Measurements from ENCODE around the gene RCBTB2. TPM values are rescaled to one million over a fixed set of nuclear protein-coding genes. Genes with fewer than 3 reads are reported as not detected.

The RCBTB2 gene
- total RNA-seq, 1 donor = 7.0 TPM

GRCh38 chr13:48505012-48505411, 27.9 kb downstream of the RCBTB2 start:
- TF ChIP-seq CTCF (IDR thresholded peaks at IDR 0.05; ENCODE audit: insufficient read depth, low read length) = no peak
- no peak overlapping the region for H3K4me3 ChIP-seq (ENCODE audit: low read depth, low read length)
- no peak for DNase-seq (ENCODE audit: low read depth)

- no peak overlapping the region for H3K4me3 ChIP-seq (ENCODE audit: low read depth, low read length)
- DNase-seq (ENCODE audit: low read depth) = no peak
- TF ChIP-seq CTCF (IDR thresholded peaks at IDR 0.05; ENCODE audit: insufficient read depth, low read length) = no peak
These were observed 28.3 kb downstream of the RCBTB2 start for GRCh38 chr13:48504606-48505005.

- no peak for TF ChIP-seq CTCF (IDR thresholded peaks at IDR 0.05; ENCODE audit: insufficient read depth, low read length)
- H3K4me3 ChIP-seq (ENCODE audit: low read depth, low read length) = no peak overlapping the region
- DNase-seq (ENCODE audit: low read depth) = no peak
These were observed 30.1 kb downstream of the RCBTB2 start for GRCh38 chr13:48502601-48503319.

DNA sequence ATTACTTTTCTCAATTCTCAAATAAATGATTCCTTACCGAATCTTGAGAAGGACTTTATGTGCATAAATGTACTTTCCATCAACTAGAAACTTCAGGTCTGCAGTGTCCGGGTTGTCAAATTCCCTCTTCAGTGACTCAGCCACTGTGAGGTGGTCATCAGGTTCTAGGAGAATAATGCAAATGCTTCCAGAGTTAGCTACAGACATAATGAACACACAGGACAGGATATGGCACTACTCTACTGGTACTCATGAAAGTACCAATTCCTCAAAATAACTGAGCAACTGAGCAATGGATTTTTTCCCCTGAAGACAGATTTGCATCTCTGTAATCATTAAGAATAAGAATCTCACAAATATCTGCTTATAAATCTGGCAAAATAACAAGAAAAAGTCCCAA, 31.2 kb downstream of the RCBTB2 start:
- no peak for DNase-seq (ENCODE audit: low read depth)
- no peak overlapping the region for H3K4me3 ChIP-seq (ENCODE audit: low read depth, low read length)
- no peak for TF ChIP-seq CTCF (IDR thresholded peaks at IDR 0.05; ENCODE audit: insufficient read depth, low read length)

GRCh38 chr13:48500652-48501197, 32.2 kb downstream of the RCBTB2 start:
- no peak for TF ChIP-seq CTCF (IDR thresholded peaks at IDR 0.05; ENCODE audit: insufficient read depth, low read length)
- no peak overlapping the region for H3K4me3 ChIP-seq (ENCODE audit: low read depth, low read length)
- peak; percentile 80 for DNase-seq (ENCODE audit: low read depth)

- DNase-seq (ENCODE audit: low read depth) = no peak
- TF ChIP-seq CTCF (IDR thresholded peaks at IDR 0.05; ENCODE audit: insufficient read depth, low read length) = no peak
These were observed 35.2 kb downstream of the RCBTB2 start for GRCh38 chr13:48497669-48498068.

More at GRCh38 chr13:48497669-48498068, 35.2 kb downstream of the RCBTB2 start:
- no peak overlapping the region for H3K4me3 ChIP-seq (ENCODE audit: low read depth, low read length)
